HG03175 (cell line): ENCODE measurements around the gene CALML6.
"Not testable (repeated sequence)": the region's sequence is repeated elsewhere in the genome, so short reads cannot be mapped to it uniquely, and the experiment has no call there.

Experiments used
- ATAC-seq: cut with Tn5 transposase; IDR thresholded peaks from one replicate; pipeline ENCODE4 v1.9.1; 2021; ENCODE audit warnings: mild to moderate bottlenecking, moderate library complexity; ENCODE audit not compliant: unreplicated experiment

The CALML6 gene

GRCh38 chr1:1924849-1925248, 9.8 kb downstream of the CALML6 start:
- no peak for ATAC-seq

- ATAC-seq = no peak
Measured at GRCh38 chr1:1925437-1926345, 10.6 kb downstream of the CALML6 start.

DNA sequence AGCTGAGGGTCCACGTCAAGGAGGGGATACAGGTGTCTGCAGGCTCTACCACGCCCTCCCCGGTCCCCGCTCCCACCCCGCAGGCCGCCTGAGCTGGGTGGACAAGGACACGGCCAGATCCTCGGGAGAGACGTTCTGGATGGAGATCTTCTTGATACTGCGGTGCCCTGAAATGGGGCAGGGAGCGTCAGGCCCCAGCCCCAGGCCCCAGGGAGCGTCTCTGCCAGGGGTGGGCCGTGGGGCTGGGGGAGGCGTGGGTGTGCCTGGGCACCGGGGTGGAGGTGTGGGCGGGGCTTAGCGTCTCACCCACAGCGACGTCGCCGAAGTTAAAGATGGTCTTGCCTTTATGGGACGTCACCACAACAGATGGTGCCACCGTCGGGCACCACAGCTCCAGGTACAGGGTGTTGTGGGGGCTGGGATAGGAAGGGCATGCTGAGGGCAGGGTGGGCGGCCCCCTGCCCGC, 11.3 kb downstream of the CALML6 start:
- no peak for ATAC-seq

- ATAC-seq = no peak
Measured at GRCh38 chr1:1926886-1927660, 12.0 kb downstream of the CALML6 start.

DNA sequence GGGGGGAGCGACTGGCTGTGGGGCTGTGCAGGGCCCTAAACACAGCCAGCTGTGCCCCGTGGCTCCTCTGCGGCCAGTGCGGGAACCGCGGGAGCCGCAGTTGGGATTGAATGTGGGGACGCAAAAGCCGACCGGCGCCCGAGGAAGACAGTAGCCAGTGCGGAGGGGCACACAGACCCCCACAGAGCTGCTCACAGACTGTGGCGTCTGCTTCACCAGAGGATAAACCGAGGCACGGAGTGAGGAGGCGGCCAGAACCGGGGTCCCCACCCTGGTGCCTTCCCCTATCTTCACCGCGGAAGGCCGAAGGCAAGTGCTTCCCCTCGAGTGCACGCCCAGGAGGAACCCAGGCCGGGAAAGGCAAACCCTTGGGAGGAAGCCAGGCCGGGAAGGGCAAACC, 12.7 kb downstream of the CALML6 start:
- no peak for ATAC-seq

DNA sequence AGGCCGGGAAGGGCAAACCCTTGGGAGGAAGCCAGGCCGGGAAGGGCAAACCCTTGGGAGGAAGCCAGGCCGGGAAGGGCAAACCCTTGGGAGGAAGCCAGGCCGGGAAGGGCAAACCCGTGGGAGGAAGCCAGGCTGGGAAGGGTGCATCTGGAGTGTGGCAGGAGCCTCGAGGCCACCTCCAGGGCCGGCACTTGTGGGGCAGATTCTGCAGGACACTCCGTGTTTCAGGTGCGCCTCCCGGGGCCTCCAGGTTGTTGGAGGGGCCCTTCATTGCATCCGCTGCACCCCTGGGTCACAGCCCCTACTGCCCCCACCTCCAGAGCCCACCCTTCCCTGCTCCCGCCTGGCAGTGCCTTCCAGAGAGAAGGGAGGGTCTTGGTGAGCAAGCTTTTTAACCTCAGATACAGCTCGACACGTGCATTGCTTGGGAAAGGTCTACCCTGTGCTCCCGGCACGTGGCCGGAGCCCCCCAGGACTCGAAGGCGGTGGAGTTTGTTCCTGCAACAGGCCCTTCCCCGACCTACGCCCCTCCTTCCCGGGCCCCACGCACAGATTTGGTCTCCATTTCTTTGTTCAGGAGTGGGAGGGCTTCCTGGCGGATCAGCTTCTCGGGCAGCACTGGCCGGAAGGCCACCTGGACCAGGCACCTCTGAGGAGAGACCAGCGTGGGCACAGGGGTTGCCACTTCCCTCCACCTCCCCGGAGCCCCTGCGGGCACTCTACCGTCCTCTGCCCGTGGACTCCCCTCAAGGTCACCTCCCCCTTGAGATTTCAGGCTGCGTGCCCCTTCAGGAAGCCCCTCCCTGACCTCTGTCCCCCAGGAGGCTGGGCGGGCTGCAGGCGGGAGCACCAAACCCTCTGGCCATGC, 13.4 kb downstream of the CALML6 start:
- ATAC-seq = no peak

GRCh38 chr1:1929102-1929638, 14.1 kb downstream of the CALML6 start:
- no peak for ATAC-seq

- no peak for ATAC-seq
Measured at GRCh38 chr1:1929639-1930545, 14.8 kb downstream of the CALML6 start.

DNA sequence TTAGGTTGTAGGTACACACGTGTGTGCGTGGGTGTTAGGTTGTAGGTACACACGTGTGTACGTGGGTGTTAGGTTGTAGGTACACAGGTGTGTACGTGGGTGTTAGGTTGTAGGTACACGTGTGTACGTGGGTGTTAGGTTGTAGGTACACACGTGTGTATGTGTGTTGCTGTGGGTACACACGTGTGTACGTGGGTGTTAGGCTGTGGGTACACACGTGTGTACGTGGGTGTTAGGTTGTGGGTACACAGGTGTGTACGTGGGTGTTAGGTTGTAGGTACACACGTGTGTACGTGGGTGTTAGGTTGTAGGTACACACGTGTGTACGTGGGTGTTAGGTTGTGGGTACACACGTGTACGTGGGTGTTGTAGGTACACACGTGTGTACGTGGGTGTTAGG, 19.8 kb downstream of the CALML6 start:
- not testable (repeated sequence) for ATAC-seq

GRCh38 chr1:1937061-1937460, 22.0 kb downstream of the CALML6 start:
- no peak for ATAC-seq

DNA sequence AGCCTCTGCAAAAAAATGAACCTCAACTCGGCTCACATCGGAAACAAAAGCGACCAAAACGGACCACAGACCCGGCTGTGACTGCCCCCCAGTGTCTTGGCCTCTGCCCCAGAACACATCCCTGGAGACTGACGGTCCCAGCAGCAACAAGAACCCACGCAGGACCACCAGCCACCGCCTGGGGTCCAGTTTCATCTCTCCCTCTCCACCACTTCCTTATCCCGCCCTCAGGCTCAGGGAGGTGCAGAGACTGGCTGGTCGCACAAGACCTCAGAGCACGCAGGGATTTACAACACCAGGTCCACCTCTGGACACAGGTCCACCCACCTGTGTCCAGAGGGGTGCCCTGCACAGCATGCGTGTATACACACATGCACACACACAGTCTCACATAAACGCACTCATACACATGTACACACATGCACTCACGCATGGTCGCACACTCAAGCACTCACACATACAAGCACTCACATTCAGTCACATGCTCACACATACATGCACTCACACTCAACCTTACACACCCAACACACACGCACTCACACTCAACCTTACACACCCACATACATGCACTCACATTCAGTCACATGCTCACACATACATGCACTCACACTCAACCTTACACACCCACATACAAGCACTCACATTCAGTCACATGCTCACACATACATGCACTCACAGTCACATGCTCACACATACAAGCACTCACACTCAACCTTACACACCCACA, 22.7 kb downstream of the CALML6 start:
- no peak for ATAC-seq

GRCh38 chr1:1938276-1938573, 23.2 kb downstream of the CALML6 start:
- ATAC-seq = no peak

DNA sequence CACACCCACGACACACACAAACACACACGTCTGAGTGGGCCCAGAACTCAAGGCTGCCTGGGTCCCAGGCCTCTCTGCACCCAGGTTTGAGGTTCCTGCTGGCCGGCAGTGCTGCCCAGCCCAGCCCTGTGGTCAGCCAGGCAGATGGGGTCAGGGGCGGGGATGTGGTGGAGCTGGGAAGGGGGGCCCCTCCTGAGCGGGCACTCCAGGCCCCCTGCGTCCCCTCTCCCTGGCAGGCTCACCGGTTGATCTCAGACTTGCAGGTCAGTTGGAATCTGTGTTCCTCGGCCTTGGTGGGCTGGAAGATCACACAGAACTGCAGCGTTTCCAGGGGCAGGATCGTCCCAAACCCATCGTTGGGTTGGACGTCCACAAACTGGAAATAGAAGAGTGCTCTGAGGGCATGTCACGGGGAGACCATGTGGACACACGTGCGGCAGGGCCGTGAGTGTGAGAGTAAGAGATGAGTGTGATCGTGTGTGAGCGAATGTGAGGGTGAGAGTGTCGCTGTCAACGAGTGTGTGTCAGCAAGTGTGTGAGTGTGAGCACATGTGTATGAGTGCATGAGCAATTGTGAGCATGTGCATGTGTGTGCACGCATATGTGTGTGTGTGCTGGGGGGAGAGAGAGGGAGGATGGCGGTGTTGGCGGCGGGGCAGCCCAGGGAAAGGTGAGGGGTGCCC, 23.7 kb downstream of the CALML6 start:
- no peak for ATAC-seq

- ATAC-seq = no peak
Measured at GRCh38 chr1:1939296-1940122, 24.4 kb downstream of the CALML6 start.

DNA sequence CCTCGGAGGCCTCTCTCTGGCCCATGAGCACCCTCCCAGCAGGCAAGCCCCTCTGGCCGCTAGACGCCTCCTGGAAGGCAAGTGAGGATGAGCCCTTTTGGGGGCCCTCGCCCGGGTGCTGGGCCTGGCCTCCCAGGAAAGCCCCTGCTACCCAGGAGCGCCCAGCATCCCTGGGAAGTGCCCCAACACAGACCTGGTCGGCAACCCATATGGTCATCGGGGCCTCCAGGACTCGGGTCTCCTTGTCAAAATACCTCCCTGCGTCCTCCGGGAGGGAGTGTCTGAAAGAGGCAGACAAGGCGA, 25.0 kb downstream of the CALML6 start:
- no peak for ATAC-seq

- ATAC-seq = no peak
Measured at GRCh38 chr1:1941211-1941841, 26.3 kb downstream of the CALML6 start.
